ENCODE results near the gene GRID1. TPM values are rescaled to one million over a fixed set of nuclear protein-coding genes. Genes with fewer than 3 reads are reported as not detected.
"Not testable (repeated sequence)": the region's sequence is repeated elsewhere in the genome, so short reads cannot be mapped to it uniquely, and the experiment has no call there.

The GRID1 gene
- total RNA-seq, 1 experiment from 2014 or later = not detected

- H3K4me1 ChIP-seq (ENCODE audit: insufficient read depth, low read length) = no peaks in the 10 kb centered on the region
- no peak overlapping the region for H3K4me3 ChIP-seq (ENCODE audit: low read length)
- H3K79me2 ChIP-seq (ENCODE audit: low read length) = no peaks in the 10 kb centered on the region
- H3K9me2 ChIP-seq (replicated peaks; ENCODE audit: low read length) = no peaks in the 10 kb centered on the region
- H3K4me2 ChIP-seq (ENCODE audit: low read length) = no peak overlapping the region
- ATAC-seq (no peak), DNase-seq (no peak)
- H2AFZ ChIP-seq (ENCODE audit: low read length) = no peak overlapping the region
- POLR2A ChIA-PET (ENCODE audit: unreplicated experiment) = no interaction called here
- TF ChIP-seq, protein P1, sequence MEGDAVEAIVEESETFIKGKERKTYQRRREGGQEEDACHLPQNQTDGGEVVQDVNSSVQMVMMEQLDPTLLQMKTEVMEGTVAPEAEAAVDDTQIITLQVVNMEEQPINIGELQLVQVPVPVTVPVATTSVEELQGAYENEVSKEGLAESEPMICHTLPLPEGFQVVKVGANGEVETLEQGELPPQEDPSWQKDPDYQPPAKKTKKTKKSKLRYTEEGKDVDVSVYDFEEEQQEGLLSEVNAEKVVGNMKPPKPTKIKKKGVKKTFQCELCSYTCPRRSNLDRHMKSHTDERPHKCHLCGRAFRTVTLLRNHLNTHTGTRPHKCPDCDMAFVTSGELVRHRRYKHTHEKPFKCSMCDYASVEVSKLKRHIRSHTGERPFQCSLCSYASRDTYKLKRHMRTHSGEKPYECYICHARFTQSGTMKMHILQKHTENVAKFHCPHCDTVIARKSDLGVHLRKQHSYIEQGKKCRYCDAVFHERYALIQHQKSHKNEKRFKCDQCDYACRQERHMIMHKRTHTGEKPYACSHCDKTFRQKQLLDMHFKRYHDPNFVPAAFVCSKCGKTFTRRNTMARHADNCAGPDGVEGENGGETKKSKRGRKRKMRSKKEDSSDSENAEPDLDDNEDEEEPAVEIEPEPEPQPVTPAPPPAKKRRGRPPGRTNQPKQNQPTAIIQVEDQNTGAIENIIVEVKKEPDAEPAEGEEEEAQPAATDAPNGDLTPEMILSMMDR (conservative IDR thresholded peaks at IDR 0.05; ENCODE audit: low read depth, low read length) = no peak
- TF ChIP-seq EZH2phosphoT487 (IDR thresholded peaks at IDR 0.05; ENCODE audit: borderline replicate concordance, low read length) (no peak), EZH2 (IDR thresholded peaks at IDR 0.05; ENCODE audit: low read length, unreplicated experiment) (no peak)
- intact Hi-C loops (cut with micrococcal nuclease) = no loop called here
- no peaks in the 10 kb centered on the region for H3K36me3 ChIP-seq (ENCODE audit: low read depth, low read length)
- BruUV-seq (replicated peaks) = no TSS peak
- H3K27ac ChIP-seq (ENCODE audit: low read length) = no peak overlapping the region
- CTCF ChIA-PET = no interaction called here
- H3F3A ChIP-seq (ENCODE audit: low read length, unreplicated experiment) = no peaks in the 10 kb centered on the region
- no peaks in the 10 kb centered on the region for H4K20me1 ChIP-seq (ENCODE audit: low read length)
- no peaks in the 10 kb centered on the region for H3K9me3 ChIP-seq (ENCODE audit: low read length)
- no peak overlapping the region for H3K9ac ChIP-seq (ENCODE audit: low read length)
- H3K27me3 ChIP-seq (ENCODE audit: low read length) = no peaks in the 10 kb centered on the region
These were observed 288.5 kb downstream of the GRID1 start for GRCh38 chr10:86077871-86078638.

- ChIA-PET CTCF (no interaction called here), POLR2A (ENCODE audit: unreplicated experiment) (no interaction called here)
- TF ChIP-seq, protein P1 (conservative IDR thresholded peaks at IDR 0.05; ENCODE audit: low read depth, low read length) = no peak
- TF ChIP-seq EZH2 (IDR thresholded peaks at IDR 0.05; ENCODE audit: low read length, unreplicated experiment) (no peak), EZH2phosphoT487 (IDR thresholded peaks at IDR 0.05; ENCODE audit: borderline replicate concordance, low read length) (no peak)
- intact Hi-C loops (cut with micrococcal nuclease) = no loop called here
- Histone ChIP-seq H3K9me2 (replicated peaks; ENCODE audit: low read length) (no peaks in the 10 kb centered on the region), H3K9me3 (ENCODE audit: low read length) (no peaks in the 10 kb centered on the region), H3K36me3 (ENCODE audit: low read depth, low read length) (no peaks in the 10 kb centered on the region), H3K79me2 (ENCODE audit: low read length) (no peaks in the 10 kb centered on the region), H3K4me3 (ENCODE audit: low read length) (no peak overlapping the region), H3F3A (ENCODE audit: low read length, unreplicated experiment) (no peaks in the 10 kb centered on the region), H3K27ac (ENCODE audit: low read length) (no peak overlapping the region), H3K4me2 (ENCODE audit: low read length) (no peak overlapping the region), H3K27me3 (ENCODE audit: low read length) (no peaks in the 10 kb centered on the region), H3K4me1 (ENCODE audit: insufficient read depth, low read length) (no peaks in the 10 kb centered on the region), H4K20me1 (ENCODE audit: low read length) (no peaks in the 10 kb centered on the region), H3K9ac (ENCODE audit: low read length) (no peak overlapping the region), H2AFZ (ENCODE audit: low read length) (no peak overlapping the region)
- ATAC-seq (no peak), DNase-seq (no peak)
- BruUV-seq (replicated peaks) = no TSS peak
These were observed 289.3 kb downstream of the GRID1 start for GRCh38 chr10:86077271-86077670.

- ATAC-seq; H3F3A ChIP-seq (ENCODE audit: low read length, unreplicated experiment); POLR2A ChIA-PET (ENCODE audit: unreplicated experiment); H3K27ac ChIP-seq (ENCODE audit: low read length); H4K20me1 ChIP-seq (ENCODE audit: low read length); H3K9me2 ChIP-seq (replicated peaks; ENCODE audit: low read length); H3K4me1 ChIP-seq (ENCODE audit: insufficient read depth, low read length); H3K4me2 ChIP-seq (ENCODE audit: low read length); H3K4me3 ChIP-seq (ENCODE audit: low read length); intact Hi-C loops (cut with micrococcal nuclease); H3K9me3 ChIP-seq (ENCODE audit: low read length); DNase-seq; H3K79me2 ChIP-seq (ENCODE audit: low read length); H2AFZ ChIP-seq (ENCODE audit: low read length); H3K36me3 ChIP-seq (ENCODE audit: low read depth, low read length); BruUV-seq (replicated peaks); H3K27me3 ChIP-seq (ENCODE audit: low read length); H3K9ac ChIP-seq (ENCODE audit: low read length); CTCF ChIA-PET: not testable (repeated sequence)
These were observed 290.1 kb downstream of the GRID1 start for GRCh38 chr10:86076497-86076896.

Data from PC-3 (cell line).